Progenitor cell of endocrine pancreas (in vitro differentiated cells): ENCODE measurements around the gene LNX1. TPM values are rescaled to one million over a fixed set of nuclear protein-coding genes. Genes with fewer than 3 reads are reported as not detected.

Source experiments
- DNase-seq: peaks from one replicate; pipeline ENCODE4 v3.0.0; 2021; ENCODE audit warnings: low spot score; ENCODE audit not compliant: unreplicated experiment
- H3K27ac Mint-ChIP-seq: 2 replicates; pipeline ENCODE4 v1.8.0; 2021; ENCODE audit warnings: mild to moderate bottlenecking, moderate library complexity, mixed read lengths
- H3K27me3 Mint-ChIP-seq: 2 replicates; pipeline ENCODE4 v1.8.0; 2021; ENCODE audit warnings: mixed read lengths
- H3K36me3 Mint-ChIP-seq: 2 replicates; pipeline ENCODE4 v1.8.0; 2022; ENCODE audit warnings: mixed read lengths; ENCODE audit not compliant: insufficient read depth
- H3K4me1 Mint-ChIP-seq: 2 replicates; pipeline ENCODE4 v1.8.0; 2021; ENCODE audit warnings: low read depth, mixed read lengths
- H3K4me3 Mint-ChIP-seq: 2 replicates; pipeline ENCODE4 v1.8.0; 2021; ENCODE audit warnings: low read depth, mild to moderate bottlenecking, moderate library complexity, mixed read lengths
- H3K9me3 Mint-ChIP-seq: 2 replicates; pipeline ENCODE4 v1.8.0; 2021; ENCODE audit warnings: low read depth, mixed read lengths
- total RNA-seq: library from RNA; stranded (reverse); gene quantifications from 2 replicates; pipeline ENCODE4 v1.2.1, GENCODE V29; 2021
- TF ChIP-seq, protein P1 (sequence below): fragments of 200-600 bp; sonication (generic); IDR thresholded peaks from one replicate; pipeline ENCODE4 v1.5.0; 2021; ENCODE audit warnings: antibody characterized with exemption, mild to moderate bottlenecking; ENCODE audit not compliant: unreplicated experiment

Gene LNX1
- total RNA-seq, 1 donor from 2014 or later = 21.7 TPM

GRCh38 chr4:53572600-53572994 is 18.7 kb downstream of the LNX1 start:
- no peak for DNase-seq
- H3K4me1 Mint-ChIP-seq = peaks cover 8% of the 10 kb centered on the region
- no peaks in the 10 kb centered on the region for H3K27me3 Mint-ChIP-seq
- H3K36me3 Mint-ChIP-seq = peaks cover 23% of the 10 kb centered on the region
- H3K27ac Mint-ChIP-seq = no peak overlapping the region
- TF ChIP-seq, protein P1, sequence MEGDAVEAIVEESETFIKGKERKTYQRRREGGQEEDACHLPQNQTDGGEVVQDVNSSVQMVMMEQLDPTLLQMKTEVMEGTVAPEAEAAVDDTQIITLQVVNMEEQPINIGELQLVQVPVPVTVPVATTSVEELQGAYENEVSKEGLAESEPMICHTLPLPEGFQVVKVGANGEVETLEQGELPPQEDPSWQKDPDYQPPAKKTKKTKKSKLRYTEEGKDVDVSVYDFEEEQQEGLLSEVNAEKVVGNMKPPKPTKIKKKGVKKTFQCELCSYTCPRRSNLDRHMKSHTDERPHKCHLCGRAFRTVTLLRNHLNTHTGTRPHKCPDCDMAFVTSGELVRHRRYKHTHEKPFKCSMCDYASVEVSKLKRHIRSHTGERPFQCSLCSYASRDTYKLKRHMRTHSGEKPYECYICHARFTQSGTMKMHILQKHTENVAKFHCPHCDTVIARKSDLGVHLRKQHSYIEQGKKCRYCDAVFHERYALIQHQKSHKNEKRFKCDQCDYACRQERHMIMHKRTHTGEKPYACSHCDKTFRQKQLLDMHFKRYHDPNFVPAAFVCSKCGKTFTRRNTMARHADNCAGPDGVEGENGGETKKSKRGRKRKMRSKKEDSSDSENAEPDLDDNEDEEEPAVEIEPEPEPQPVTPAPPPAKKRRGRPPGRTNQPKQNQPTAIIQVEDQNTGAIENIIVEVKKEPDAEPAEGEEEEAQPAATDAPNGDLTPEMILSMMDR = no peak
- H3K4me3 Mint-ChIP-seq = no peak overlapping the region
- H3K9me3 Mint-ChIP-seq = no peaks in the 10 kb centered on the region

GRCh38 chr4:53571936-53572599 is 19.2 kb downstream of the LNX1 start:
- Mint-ChIP-seq H3K27me3 (no peaks in the 10 kb centered on the region), H3K27ac (no peak overlapping the region), H3K36me3 (peaks cover 26% of the 10 kb centered on the region), H3K4me1 (peaks cover 6% of the 10 kb centered on the region), H3K9me3 (no peaks in the 10 kb centered on the region), H3K4me3 (no peak overlapping the region)
- TF ChIP-seq, protein P1 = no peak
- no peak for DNase-seq

DNA sequence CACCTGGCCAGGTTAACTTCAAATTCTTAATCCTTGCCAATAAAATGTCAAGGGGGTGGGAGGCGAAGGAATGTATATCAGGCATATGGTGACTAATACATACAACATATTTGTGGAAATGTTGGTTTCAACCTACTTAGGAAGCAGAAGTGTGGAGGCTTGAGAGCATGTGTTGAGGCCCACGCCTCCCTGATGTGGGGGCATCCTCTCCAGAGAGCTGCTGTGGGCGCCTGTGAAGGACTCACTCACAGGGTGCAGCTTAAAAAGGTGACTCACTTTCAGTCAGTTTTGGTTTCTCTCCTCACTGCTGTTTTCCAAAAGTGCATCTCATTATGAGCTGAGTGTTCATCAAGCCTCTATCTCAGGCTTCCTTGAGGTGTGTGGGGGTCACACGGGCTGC is 27.5 kb downstream of the LNX1 start:
- Mint-ChIP-seq H3K36me3 (peaks cover 10% of the 10 kb centered on the region), H3K27me3 (no peaks in the 10 kb centered on the region), H3K27ac (no peak overlapping the region), H3K9me3 (no peaks in the 10 kb centered on the region), H3K4me1 (peaks cover 7% of the 10 kb centered on the region), H3K4me3 (no peak overlapping the region)
- no peak for DNase-seq
- TF ChIP-seq, protein P1 = no peak

DNA sequence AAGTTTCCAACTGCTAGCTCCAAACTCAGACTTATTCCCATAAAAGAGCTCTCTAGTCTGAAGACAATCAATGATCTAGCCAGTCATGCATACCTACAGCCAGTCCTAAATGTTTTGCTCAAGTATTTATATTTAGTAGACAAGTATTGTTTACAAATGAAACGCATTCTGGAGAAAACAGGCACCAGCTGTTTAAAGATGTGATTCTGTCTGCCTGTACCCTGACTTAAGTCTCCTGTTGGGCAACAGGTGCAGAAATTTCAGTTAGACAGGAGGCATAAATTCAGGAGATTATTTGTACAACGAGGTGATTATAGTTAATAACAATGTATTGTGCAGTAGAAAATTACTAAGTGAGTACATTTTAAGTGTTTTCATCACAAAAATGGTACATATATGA is 28.9 kb downstream of the LNX1 start:
- TF ChIP-seq, protein P1 = no peak
- H3K4me1 Mint-ChIP-seq = peaks cover 7% of the 10 kb centered on the region
- no peak for DNase-seq
- H3K27me3 Mint-ChIP-seq = no peaks in the 10 kb centered on the region
- no peak overlapping the region for H3K4me3 Mint-ChIP-seq
- H3K27ac Mint-ChIP-seq = no peak overlapping the region
- peaks cover 6% of the 10 kb centered on the region for H3K36me3 Mint-ChIP-seq
- no peaks in the 10 kb centered on the region for H3K9me3 Mint-ChIP-seq

- Mint-ChIP-seq H3K4me1 (peaks cover under 1% of the 10 kb centered on the region), H3K36me3 (peaks cover 9% of the 10 kb centered on the region), H3K27me3 (no peaks in the 10 kb centered on the region), H3K27ac (no peak overlapping the region), H3K4me3 (no peak overlapping the region), H3K9me3 (no peaks in the 10 kb centered on the region)
- TF ChIP-seq, protein P1 = no peak
- DNase-seq = no peak
Measured at GRCh38 chr4:53559021-53559620, 32.2 kb downstream of the LNX1 start.
